Activated naive CD4-positive, alpha-beta T cell treated with anti-CD3 and anti-CD28 coated beads, Interleukin-2, amount 50 U/mL, for 16 hours (primary cell): ENCODE results near the gene C1orf159.

Experiments
- DNase-seq: peaks from one replicate; pipeline ENCODE4 v3.0.0-alpha.2; 2020

C1orf159 gene

GRCh38 chr1:1090424-1091343 is 25.2 kb downstream of the C1orf159 start:
- peak; percentile 9 for DNase-seq

GRCh38 chr1:1089731-1090423 is 26.0 kb downstream of the C1orf159 start:
- no peak for DNase-seq

GRCh38 chr1:1088801-1089680 is 26.8 kb downstream of the C1orf159 start:
- DNase-seq = peak; percentile 11

GRCh38 chr1:1088029-1088800 is 27.7 kb downstream of the C1orf159 start:
- no peak for DNase-seq

- peak; percentile 8 for DNase-seq
Measured at GRCh38 chr1:1087351-1088028, 28.4 kb downstream of the C1orf159 start.

GRCh38 chr1:1086911-1087341 is 29.0 kb downstream of the C1orf159 start:
- DNase-seq = no peak

GRCh38 chr1:1085911-1086841 is 29.7 kb downstream of the C1orf159 start:
- peak; percentile 10 for DNase-seq

- peak; percentile 10 for DNase-seq
Measured at GRCh38 chr1:1085171-1085841, 30.6 kb downstream of the C1orf159 start.

GRCh38 chr1:1084372-1085170 is 31.3 kb downstream of the C1orf159 start:
- peak; percentile 9 for DNase-seq

GRCh38 chr1:1083416-1084371 is 32.2 kb downstream of the C1orf159 start:
- DNase-seq = peak; percentile 9

GRCh38 chr1:1082776-1083415 is 33.0 kb downstream of the C1orf159 start:
- peak; percentile 9 for DNase-seq

- DNase-seq = peak; percentile 10
Measured at GRCh38 chr1:1082239-1082775, 33.6 kb downstream of the C1orf159 start.

- peak; percentile 12 for DNase-seq
Measured at GRCh38 chr1:1081311-1082238, 34.3 kb downstream of the C1orf159 start.

- DNase-seq = no peak
Measured at GRCh38 chr1:1080951-1081310, 35.0 kb downstream of the C1orf159 start.

- peak; percentile 18 for DNase-seq
Measured at GRCh38 chr1:1080122-1080757, 35.6 kb downstream of the C1orf159 start.
